ENCODE results near the gene SLC44A2.

GRCh38 chr19:10682397-10683063, 57.2 kb downstream of the SLC44A2 start:
- TF ChIP-seq CTCF (IDR thresholded peaks at IDR 0.05; ENCODE audit: poor library complexity) (no peak), EZH2 (IDR thresholded peaks at IDR 0.05; ENCODE audit: borderline replicate concordance) (no peak), EZH2phosphoT487 (IDR thresholded peaks at IDR 0.05; ENCODE audit: low read depth, severe bottlenecking, unreplicated experiment) (no peak)

All from hepatocyte (in vitro differentiated cells).